Panc1 (cell line): ENCODE measurements around the gene SCG5. TPM values are rescaled to one million over a fixed set of nuclear protein-coding genes. Genes with fewer than 3 reads are reported as not detected.
A peak's percentile ranks its signal among the peaks of the same experiment; 100 is the strongest.

Source experiments
- ATAC-seq: fragments of 200-7000 bp; cut with Tn5 transposase; 2 replicates; pipeline ENCODE4 v1.9.1; 2020; ENCODE audit warnings: mild to moderate bottlenecking, moderate library complexity
- BruUV-seq: library from RNA; stranded (reverse); fragments of 400-500 nt; replicated peaks from 2 replicates; lab custom pipeline; 2021; lab: Mats Ljungman, UMichigan
- CTCF ChIA-PET: fragments of 300-600 bp; sonication (Branson Sonifier 250); formaldehyde crosslinking; loops from one replicate; lab custom pipeline; 2022; ENCODE audit warnings: antibody characterized with exemption; lab: Charles Lee
- POLR2A ChIA-PET: fragments of 300-600 bp; sonication (Branson Sonifier 250); formaldehyde crosslinking; loops from one replicate; lab custom pipeline; 2022; ENCODE audit warnings: antibody characterized with exemption; lab: Charles Lee
- DNase-seq: peaks from one replicate; pipeline ENCODE4 v3.0.0-alpha.2; 2010; ENCODE audit warnings: low read depth, low spot score
- H3K27ac ChIP-seq: 2 replicates; pipeline ENCODE4 v1.5.1; 2011; ENCODE audit warnings: mild to moderate bottlenecking, low read length, inconsistent platforms
- H3K27me3 ChIP-seq: fragments of 200-500 bp; sonication (Bioruptor generic); 2 replicates; pipeline ENCODE4 v1.6.0; 2014; ENCODE audit warnings: low read length, inconsistent platforms; ENCODE audit not compliant: control insufficient read depth, insufficient read depth
- H3K36me3 ChIP-seq: fragments of 200-500 bp; sonication (Bioruptor generic); 2 replicates; pipeline ENCODE4 v1.5.1; 2014; ENCODE audit warnings: inconsistent platforms, mild to moderate bottlenecking, low read length, moderate library complexity; ENCODE audit not compliant: control insufficient read depth, insufficient read depth
- H3K4me1 ChIP-seq: 2 replicates; pipeline ENCODE4 v1.5.1; 2011; ENCODE audit warnings: inconsistent platforms, mild to moderate bottlenecking, low read length, moderate library complexity; ENCODE audit not compliant: control insufficient read depth, insufficient read depth
- H3K4me3 ChIP-seq, 2 experiments: 2 replicates each; pipeline ENCODE4 v1.5.1; 2011 to 2012; ENCODE audit warnings: low read depth in 2 of 2, low read length in 2 of 2, mild to moderate bottlenecking in 2 of 2, inconsistent platforms in 1 of 2, moderate library complexity in 1 of 2
- H3K9me3 ChIP-seq: fragments of 200-500 bp; sonication (Bioruptor generic); 2 replicates; pipeline ENCODE4 v1.5.1; 2014; ENCODE audit warnings: low read depth, mild to moderate bottlenecking, inconsistent platforms, low read length, moderate library complexity; ENCODE audit not compliant: control insufficient read depth, insufficient read depth
- POLR2AphosphoS5 ChIP-seq: IDR thresholded peaks from 2 replicates; pipeline ENCODE4 v1.6.1; 2012; ENCODE audit warnings: mild to moderate bottlenecking, low read depth, low read length, moderate library complexity
- SIN3A ChIP-seq: IDR thresholded peaks from 2 replicates; pipeline ENCODE4 v1.6.1; 2012; ENCODE audit warnings: low read depth, mild to moderate bottlenecking, low read length, moderate library complexity, borderline replicate concordance; ENCODE audit not compliant: insufficient read depth
- TCF7L2 ChIP-seq: IDR thresholded peaks from 2 replicates; pipeline ENCODE4 v1.6.1; 2011; ENCODE audit warnings: mild to moderate bottlenecking, low read depth, low read length, inconsistent platforms
- in situ Hi-C: cut with HindIII; loops from 2 replicates; pipeline ENCODE4 v1.10.0; 2016; ENCODE audit warnings: low sequenced_read_pairs, low pct_unique_long_range_greater_than_20kb
- intact Hi-C: fragments of 100-400 bp; cut with micrococcal nuclease; formaldehyde crosslinking; loops from one replicate; pipeline ENCODE4 v1.10.0; 2022; ENCODE audit not compliant: unreplicated experiment
- total RNA-seq: library from RNA; stranded (reverse); gene quantifications from one replicate; pipeline ENCODE4 v1.2.1, GENCODE V29; 2021; ENCODE audit not compliant: unreplicated experiment
- TF ChIP-seq, protein P1 (sequence below): fragments of 450-650 bp; IDR thresholded peaks from 2 replicates; pipeline ENCODE4 v1.5.1; 2017; ENCODE audit warnings: mild to moderate bottlenecking
- TF ChIP-seq, protein P2 (sequence below), 2 experiments: IDR thresholded peaks; 2 replicates each; pipeline ENCODE4 v1.6.1; 2011 to 2012; ENCODE audit warnings: low read depth in 2 of 2, control low read depth in 1 of 2, low read length in 1 of 2, mild to moderate bottlenecking in 1 of 2, moderate library complexity in 1 of 2; ENCODE audit not compliant: insufficient read depth in 1 of 2

Gene SCG5
- total RNA-seq, 1 experiment from 2014 or later: 0.67 TPM

DNA sequence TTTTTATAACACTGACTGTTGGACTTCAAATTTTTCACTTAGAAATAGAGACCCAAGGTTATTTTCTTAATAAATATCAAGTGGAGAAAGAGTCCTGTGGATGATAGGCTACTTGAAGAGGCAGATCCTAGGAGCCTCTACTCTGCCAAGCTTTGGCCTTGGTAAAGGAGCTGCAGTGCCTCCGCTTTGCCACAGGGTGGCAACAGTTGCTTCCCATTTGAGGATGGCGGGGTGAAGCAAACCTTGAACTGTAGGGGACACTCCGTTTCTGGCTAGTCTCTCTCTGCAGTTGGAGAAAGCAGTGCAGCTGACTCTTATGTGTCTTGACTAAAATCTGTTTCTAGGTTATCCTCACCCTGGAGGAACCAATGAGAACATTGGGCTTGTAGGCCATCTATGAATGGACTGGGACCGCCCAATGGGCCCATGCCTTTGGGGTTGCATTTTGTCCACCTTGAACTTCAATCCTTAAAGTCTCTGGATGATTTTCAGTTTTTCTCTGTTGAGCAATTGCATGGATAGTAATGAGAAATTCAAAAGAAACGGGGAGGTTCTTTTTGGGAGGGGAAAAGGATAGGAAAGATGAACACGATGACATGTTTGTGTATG, 9.8 kb downstream of the SCG5 start:
- intact Hi-C loops: no loop called here
- ATAC-seq: peak; percentile 84
- no peaks in the 10 kb centered on the region for H3K27me3 ChIP-seq
- DNase-seq: peak; percentile 48
- CTCF ChIA-PET: interaction anchor here (0.6 to 0.7 kb wide), 2 partner anchors 9 to 258 kb away, joined by 3 read pairs; no protein-coding TSS in a partner anchor
- no peak for TF ChIP-seq POLR2AphosphoS5
- TF ChIP-seq, protein P1, sequence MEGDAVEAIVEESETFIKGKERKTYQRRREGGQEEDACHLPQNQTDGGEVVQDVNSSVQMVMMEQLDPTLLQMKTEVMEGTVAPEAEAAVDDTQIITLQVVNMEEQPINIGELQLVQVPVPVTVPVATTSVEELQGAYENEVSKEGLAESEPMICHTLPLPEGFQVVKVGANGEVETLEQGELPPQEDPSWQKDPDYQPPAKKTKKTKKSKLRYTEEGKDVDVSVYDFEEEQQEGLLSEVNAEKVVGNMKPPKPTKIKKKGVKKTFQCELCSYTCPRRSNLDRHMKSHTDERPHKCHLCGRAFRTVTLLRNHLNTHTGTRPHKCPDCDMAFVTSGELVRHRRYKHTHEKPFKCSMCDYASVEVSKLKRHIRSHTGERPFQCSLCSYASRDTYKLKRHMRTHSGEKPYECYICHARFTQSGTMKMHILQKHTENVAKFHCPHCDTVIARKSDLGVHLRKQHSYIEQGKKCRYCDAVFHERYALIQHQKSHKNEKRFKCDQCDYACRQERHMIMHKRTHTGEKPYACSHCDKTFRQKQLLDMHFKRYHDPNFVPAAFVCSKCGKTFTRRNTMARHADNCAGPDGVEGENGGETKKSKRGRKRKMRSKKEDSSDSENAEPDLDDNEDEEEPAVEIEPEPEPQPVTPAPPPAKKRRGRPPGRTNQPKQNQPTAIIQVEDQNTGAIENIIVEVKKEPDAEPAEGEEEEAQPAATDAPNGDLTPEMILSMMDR: peak; percentile 93
- no peak overlapping the region for H3K4me3 ChIP-seq
- no peaks in the 10 kb centered on the region for H3K9me3 ChIP-seq
- POLR2A ChIA-PET: no interaction called here
- in situ Hi-C loops: no loop called here
- BruUV-seq: no TSS peak
- no peaks in the 10 kb centered on the region for H3K4me1 ChIP-seq
- H3K36me3 ChIP-seq: no peaks in the 10 kb centered on the region
- H3K27ac ChIP-seq: no peak overlapping the region

DNA sequence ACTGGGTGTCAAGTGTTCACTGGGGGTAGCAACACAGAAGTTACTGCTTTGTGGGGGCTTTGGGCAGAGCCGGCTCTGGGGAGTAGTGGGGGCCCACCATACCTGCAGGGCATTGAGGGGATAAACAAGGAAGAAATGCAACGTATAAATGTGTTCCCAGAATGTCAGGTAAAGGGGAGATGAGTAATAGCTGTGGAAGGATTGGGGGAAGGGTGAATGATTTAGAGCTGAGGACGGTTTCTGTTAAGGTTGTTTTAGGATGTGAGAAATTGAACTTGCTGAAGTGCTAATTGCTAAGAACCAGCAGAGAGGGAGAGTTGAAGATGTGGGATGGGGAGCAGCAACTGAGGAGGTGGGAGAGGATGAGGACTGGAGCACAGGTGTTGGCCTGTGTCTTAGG, 10.7 kb downstream of the SCG5 start:
- CTCF ChIA-PET: no interaction called here
- intact Hi-C loops: no loop called here

More for the DNA sequence above, 10.7 kb downstream of the SCG5 start:
- POLR2A ChIA-PET: no interaction called here
- ATAC-seq (no peak), DNase-seq (no peak)
- BruUV-seq: no TSS peak
- no peak overlapping the region for H3K4me3 ChIP-seq
- no peaks in the 10 kb centered on the region for H3K36me3 ChIP-seq
- no peaks in the 10 kb centered on the region for H3K4me1 ChIP-seq
- H3K9me3 ChIP-seq: no peaks in the 10 kb centered on the region
- TF ChIP-seq POLR2AphosphoS5 (no peak), TCF7L2 (no peak), SIN3A (no peak)
- TF ChIP-seq, protein P1: no peak
- TF ChIP-seq, protein P2, sequence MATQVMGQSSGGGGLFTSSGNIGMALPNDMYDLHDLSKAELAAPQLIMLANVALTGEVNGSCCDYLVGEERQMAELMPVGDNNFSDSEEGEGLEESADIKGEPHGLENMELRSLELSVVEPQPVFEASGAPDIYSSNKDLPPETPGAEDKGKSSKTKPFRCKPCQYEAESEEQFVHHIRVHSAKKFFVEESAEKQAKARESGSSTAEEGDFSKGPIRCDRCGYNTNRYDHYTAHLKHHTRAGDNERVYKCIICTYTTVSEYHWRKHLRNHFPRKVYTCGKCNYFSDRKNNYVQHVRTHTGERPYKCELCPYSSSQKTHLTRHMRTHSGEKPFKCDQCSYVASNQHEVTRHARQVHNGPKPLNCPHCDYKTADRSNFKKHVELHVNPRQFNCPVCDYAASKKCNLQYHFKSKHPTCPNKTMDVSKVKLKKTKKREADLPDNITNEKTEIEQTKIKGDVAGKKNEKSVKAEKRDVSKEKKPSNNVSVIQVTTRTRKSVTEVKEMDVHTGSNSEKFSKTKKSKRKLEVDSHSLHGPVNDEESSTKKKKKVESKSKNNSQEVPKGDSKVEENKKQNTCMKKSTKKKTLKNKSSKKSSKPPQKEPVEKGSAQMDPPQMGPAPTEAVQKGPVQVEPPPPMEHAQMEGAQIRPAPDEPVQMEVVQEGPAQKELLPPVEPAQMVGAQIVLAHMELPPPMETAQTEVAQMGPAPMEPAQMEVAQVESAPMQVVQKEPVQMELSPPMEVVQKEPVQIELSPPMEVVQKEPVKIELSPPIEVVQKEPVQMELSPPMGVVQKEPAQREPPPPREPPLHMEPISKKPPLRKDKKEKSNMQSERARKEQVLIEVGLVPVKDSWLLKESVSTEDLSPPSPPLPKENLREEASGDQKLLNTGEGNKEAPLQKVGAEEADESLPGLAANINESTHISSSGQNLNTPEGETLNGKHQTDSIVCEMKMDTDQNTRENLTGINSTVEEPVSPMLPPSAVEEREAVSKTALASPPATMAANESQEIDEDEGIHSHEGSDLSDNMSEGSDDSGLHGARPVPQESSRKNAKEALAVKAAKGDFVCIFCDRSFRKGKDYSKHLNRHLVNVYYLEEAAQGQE (IDR thresholded peaks at IDR 0.05; ENCODE audit: insufficient read depth in 1 of 2, low read depth in 2 of 2, low read length in 1 of 2): no peak
- H3K27ac ChIP-seq: no peak overlapping the region
- in situ Hi-C loops: no loop called here
- H3K27me3 ChIP-seq: no peaks in the 10 kb centered on the region
